ENCODE data around the gene RFXAP. TPM values are rescaled to one million over a fixed set of nuclear protein-coding genes. Genes with fewer than 3 reads are reported as not detected.

The RFXAP gene
- total RNA-seq, 1 experiment from 2014 or later, result 4.4 TPM

DNA sequence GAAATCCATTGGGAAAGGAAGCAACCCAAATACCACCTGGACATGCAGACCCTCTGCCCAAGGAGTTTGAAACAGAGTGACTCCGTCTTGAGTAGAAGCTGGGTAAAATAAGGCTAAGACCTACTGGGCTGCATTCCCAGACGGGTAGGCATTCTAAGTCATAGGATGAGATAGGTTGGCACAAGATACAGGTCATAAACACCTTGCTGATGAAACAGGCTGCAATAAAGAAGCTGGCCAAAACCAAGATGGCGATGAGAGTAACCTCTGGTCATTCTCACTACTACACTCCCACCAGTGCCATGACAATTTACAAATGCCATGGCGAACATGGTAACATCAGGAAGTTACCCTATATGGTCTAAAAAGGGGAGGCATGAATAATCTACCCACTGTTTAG is 40.2 kb downstream of the RFXAP start (continued):
- TF ChIP-seq TCF7L2 (IDR thresholded peaks at IDR 0.05; ENCODE audit: borderline replicate concordance, extremely low read depth, insufficient read depth, insufficient read length) (no peak), SIN3A (IDR thresholded peaks at IDR 0.05; ENCODE audit: low read depth) (no peak), CEBPB (IDR thresholded peaks at IDR 0.05; ENCODE audit: low read depth) (no peak), POLR2A (IDR thresholded peaks at IDR 0.05; ENCODE audit: borderline replicate concordance, extremely low read depth, insufficient read depth, insufficient read length) (no peak), ZNF274 (IDR thresholded peaks at IDR 0.05; ENCODE audit: low read depth, low read length) (no peak)
- TF ChIP-seq, protein P1, sequence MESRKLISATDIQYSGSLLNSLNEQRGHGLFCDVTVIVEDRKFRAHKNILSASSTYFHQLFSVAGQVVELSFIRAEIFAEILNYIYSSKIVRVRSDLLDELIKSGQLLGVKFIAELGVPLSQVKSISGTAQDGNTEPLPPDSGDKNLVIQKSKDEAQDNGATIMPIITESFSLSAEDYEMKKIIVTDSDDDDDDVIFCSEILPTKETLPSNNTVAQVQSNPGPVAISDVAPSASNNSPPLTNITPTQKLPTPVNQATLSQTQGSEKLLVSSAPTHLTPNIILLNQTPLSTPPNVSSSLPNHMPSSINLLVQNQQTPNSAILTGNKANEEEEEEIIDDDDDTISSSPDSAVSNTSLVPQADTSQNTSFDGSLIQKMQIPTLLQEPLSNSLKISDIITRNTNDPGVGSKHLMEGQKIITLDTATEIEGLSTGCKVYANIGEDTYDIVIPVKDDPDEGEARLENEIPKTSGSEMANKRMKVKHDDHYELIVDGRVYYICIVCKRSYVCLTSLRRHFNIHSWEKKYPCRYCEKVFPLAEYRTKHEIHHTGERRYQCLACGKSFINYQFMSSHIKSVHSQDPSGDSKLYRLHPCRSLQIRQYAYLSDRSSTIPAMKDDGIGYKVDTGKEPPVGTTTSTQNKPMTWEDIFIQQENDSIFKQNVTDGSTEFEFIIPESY (IDR thresholded peaks at IDR 0.05; ENCODE audit: extremely low read depth, insufficient replicate concordance, low read length), result no peak
- TF ChIP-seq, protein P2, sequence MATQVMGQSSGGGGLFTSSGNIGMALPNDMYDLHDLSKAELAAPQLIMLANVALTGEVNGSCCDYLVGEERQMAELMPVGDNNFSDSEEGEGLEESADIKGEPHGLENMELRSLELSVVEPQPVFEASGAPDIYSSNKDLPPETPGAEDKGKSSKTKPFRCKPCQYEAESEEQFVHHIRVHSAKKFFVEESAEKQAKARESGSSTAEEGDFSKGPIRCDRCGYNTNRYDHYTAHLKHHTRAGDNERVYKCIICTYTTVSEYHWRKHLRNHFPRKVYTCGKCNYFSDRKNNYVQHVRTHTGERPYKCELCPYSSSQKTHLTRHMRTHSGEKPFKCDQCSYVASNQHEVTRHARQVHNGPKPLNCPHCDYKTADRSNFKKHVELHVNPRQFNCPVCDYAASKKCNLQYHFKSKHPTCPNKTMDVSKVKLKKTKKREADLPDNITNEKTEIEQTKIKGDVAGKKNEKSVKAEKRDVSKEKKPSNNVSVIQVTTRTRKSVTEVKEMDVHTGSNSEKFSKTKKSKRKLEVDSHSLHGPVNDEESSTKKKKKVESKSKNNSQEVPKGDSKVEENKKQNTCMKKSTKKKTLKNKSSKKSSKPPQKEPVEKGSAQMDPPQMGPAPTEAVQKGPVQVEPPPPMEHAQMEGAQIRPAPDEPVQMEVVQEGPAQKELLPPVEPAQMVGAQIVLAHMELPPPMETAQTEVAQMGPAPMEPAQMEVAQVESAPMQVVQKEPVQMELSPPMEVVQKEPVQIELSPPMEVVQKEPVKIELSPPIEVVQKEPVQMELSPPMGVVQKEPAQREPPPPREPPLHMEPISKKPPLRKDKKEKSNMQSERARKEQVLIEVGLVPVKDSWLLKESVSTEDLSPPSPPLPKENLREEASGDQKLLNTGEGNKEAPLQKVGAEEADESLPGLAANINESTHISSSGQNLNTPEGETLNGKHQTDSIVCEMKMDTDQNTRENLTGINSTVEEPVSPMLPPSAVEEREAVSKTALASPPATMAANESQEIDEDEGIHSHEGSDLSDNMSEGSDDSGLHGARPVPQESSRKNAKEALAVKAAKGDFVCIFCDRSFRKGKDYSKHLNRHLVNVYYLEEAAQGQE (IDR thresholded peaks at IDR 0.05; ENCODE audit: low read depth), result no peak

All from HCT116 (cell line).